ENCODE data around the gene ABCA1. TPM values are rescaled to one million over a fixed set of nuclear protein-coding genes. Genes with fewer than 3 reads are reported as not detected.
A peak's percentile ranks its signal among the peaks of the same experiment; 100 is the strongest.

The ABCA1 gene
- total RNA-seq, 3 donors from 2014 or later = 26.6 to 111 (median 36.8) TPM

DNA sequence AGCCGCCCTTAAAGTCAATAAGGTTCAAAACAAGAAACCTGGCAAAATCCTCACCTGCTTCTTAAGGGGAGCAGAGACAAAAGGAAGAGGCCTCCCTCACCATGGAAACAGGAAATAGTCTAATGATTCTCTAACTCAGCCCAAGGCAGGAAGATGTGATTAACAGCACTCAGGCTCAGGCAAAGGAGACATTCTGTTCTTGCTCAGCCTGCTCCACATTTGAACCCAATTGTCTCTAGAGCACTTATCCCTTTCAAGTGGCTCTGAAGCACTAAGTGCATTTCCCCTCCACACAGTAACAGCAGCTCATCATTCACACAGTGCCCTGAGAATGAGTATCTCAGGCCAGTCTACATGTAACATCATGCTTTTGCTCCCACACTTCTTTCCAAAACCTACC, 91.7 kb downstream of the ABCA1 start:
- intact Hi-C loops (cut with DNase I, micrococcal nuclease) = no loop called here
- peak; percentile 13 for ATAC-seq
- H3K36me3 ChIP-seq (ENCODE audit: low read depth) = peaks cover 6% of the 10 kb centered on the region

DNA sequence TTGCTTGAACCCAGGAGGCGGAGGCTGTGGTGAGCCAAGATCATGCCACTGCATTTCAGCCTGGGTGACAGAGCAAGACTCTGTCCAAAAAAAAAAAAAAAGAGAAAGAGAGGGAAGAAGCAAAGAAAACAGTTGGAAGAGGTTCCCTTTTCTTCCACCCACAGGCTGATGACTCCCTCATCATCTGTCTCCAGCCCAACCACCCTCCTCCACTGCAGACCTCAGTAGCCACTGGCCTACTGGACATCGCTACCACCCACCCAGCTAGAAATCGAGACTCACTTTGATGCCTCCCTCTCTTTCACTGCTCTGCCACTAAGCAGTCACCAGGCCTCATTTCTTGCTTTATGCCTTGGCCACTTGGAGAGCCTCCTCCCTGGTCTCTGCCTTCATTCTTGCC, 92.8 kb downstream of the ABCA1 start:
- DNase-seq (no peak), ATAC-seq (peak; percentile 37)
- TF ChIP-seq, protein P1, sequence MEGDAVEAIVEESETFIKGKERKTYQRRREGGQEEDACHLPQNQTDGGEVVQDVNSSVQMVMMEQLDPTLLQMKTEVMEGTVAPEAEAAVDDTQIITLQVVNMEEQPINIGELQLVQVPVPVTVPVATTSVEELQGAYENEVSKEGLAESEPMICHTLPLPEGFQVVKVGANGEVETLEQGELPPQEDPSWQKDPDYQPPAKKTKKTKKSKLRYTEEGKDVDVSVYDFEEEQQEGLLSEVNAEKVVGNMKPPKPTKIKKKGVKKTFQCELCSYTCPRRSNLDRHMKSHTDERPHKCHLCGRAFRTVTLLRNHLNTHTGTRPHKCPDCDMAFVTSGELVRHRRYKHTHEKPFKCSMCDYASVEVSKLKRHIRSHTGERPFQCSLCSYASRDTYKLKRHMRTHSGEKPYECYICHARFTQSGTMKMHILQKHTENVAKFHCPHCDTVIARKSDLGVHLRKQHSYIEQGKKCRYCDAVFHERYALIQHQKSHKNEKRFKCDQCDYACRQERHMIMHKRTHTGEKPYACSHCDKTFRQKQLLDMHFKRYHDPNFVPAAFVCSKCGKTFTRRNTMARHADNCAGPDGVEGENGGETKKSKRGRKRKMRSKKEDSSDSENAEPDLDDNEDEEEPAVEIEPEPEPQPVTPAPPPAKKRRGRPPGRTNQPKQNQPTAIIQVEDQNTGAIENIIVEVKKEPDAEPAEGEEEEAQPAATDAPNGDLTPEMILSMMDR (IDR thresholded peaks at IDR 0.05) = no peak

More for the DNA sequence above, 91.7 kb downstream of the ABCA1 start:
- Histone ChIP-seq H3K9me3 (no peaks in the 10 kb centered on the region), H3K4me1 (ENCODE audit: low read depth) (no peaks in the 10 kb centered on the region), H3K4me3 (no peak overlapping the region)
- no peak for DNase-seq
- TF ChIP-seq, protein P1 (IDR thresholded peaks at IDR 0.05) = no peak

DNA sequence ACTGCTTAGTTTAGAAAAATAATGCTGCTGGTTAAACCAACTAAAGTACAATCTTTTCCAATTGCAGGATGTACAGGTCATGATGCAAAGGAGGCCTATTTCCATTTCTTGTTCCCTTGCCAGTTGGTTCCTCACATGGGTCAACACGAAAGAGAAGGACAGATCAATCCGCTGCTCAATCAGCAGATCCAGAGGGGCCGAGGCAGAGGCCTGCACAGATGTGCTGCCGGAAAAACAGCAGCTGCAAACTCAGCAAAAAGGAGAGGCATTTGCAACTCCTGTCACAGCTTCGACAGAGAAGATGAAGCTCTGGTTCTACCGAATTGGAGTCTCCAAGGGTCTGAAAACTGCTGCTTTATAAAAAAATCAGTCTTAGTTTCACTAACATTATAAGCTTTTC, 94.3 kb downstream of the ABCA1 start:
- Histone ChIP-seq H3K4me3 (no peak overlapping the region), H3K9me3 (no peaks in the 10 kb centered on the region), H3K36me3 (ENCODE audit: low read depth) (peaks cover 17% of the 10 kb centered on the region), H3K4me1 (ENCODE audit: low read depth) (no peaks in the 10 kb centered on the region)
- TF ChIP-seq, protein P1 (IDR thresholded peaks at IDR 0.05) = no peak
- DNase-seq (no peak), ATAC-seq (no peak)
- intact Hi-C loops (cut with DNase I, micrococcal nuclease) = no loop called here

More for the DNA sequence above, 92.8 kb downstream of the ABCA1 start:
- intact Hi-C loops (cut with DNase I, micrococcal nuclease) = no loop called here
- Histone ChIP-seq H3K4me1 (ENCODE audit: low read depth) (no peaks in the 10 kb centered on the region), H3K4me3 (no peak overlapping the region), H3K9me3 (no peaks in the 10 kb centered on the region), H3K36me3 (ENCODE audit: low read depth) (peaks cover 15% of the 10 kb centered on the region)

DNA sequence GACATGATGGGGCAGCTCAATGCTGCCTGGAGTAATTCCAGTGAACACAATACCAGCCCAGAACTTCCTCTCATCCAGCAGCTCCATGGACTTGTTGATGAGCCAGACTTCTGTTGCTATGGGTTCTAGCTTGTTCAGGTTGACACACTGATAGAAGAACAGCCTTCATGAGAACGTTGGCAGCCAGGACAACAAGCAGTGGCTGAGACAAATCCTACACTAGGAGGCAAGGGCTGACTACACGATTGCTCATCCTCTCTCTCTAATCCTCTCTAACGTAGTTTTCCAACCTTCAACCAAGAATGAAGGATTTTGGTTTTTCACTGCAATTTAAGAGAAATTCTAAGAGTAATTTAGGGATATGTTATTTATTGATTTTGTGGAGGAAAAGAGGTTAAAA, 96.3 kb downstream of the ABCA1 start:
- Histone ChIP-seq H3K9me3 (no peaks in the 10 kb centered on the region), H3K36me3 (ENCODE audit: low read depth) (peaks cover 18% of the 10 kb centered on the region), H3K4me1 (ENCODE audit: low read depth) (no peaks in the 10 kb centered on the region), H3K4me3 (no peak overlapping the region)
- DNase-seq (no peak), ATAC-seq (no peak)
- TF ChIP-seq, protein P1 (IDR thresholded peaks at IDR 0.05) = no peak
- intact Hi-C loops (cut with DNase I, micrococcal nuclease) = no loop called here

DNA sequence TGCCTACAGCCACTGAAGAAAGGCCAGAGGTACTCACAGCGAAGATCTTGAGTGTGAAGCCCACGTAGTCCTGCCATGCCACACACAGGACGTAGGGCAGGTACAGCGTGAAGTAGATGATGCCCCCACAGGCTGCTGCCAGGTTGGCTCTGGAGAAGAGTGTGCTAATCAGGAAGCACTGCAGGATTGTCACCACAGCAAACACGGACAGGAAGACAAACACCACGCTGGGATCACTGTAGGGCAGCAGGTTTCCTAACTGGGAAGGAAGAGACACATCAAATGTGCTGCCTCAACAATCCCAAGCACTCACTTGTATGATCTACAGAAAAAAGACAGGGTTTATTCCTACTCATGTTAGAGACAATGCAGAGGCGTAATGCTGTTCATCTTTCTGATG, 101.0 kb downstream of the ABCA1 start:
- intact Hi-C loops (cut with DNase I, micrococcal nuclease) = no loop called here
- DNase-seq = no peak
- peaks cover 38% of the 10 kb centered on the region for H3K36me3 ChIP-seq (ENCODE audit: low read depth)
- H3K4me1 ChIP-seq (ENCODE audit: low read depth) = no peaks in the 10 kb centered on the region
- TF ChIP-seq, protein P1 (IDR thresholded peaks at IDR 0.05) = no peak
- H3K9me3 ChIP-seq = no peaks in the 10 kb centered on the region
- no peak overlapping the region for H3K4me3 ChIP-seq
- ATAC-seq = no peak
